Hindlimb muscle (tissue), 1 donor: ENCODE measurements around the gene B3GLCT. TPM values are rescaled to one million over a fixed set of nuclear protein-coding genes. Genes with fewer than 3 reads are reported as not detected.
"Not testable (repeated sequence)": the region's sequence is repeated elsewhere in the genome, so short reads cannot be mapped to it uniquely, and the experiment has no call there.

Experiments used
- DNase-seq: peaks from one replicate; pipeline ENCODE4 v3.0.0-alpha.2; 2013
- polyA plus RNA-seq: library from polyadenylated mRNA; unstranded; fragments of 120-200 nt; gene quantifications from one replicate; pipeline ENCODE4 v1.2.1, GENCODE V29; 2013; ENCODE audit not compliant: insufficient read length

Gene B3GLCT
- 17.4 TPM for polyA plus RNA-seq

- peak; percentile 90 for DNase-seq
Observed at GRCh38 chr13:31199849-31200636, at the start of gene B3GLCT. Gene B3GLCT (plus strand): TSS chr13:31199975. CDS start chr13:31200085, 110 bp downstream.

- DNase-seq = no peak
Observed at GRCh38 chr13:31150315-31150985, 49.3 kb upstream of the B3GLCT start.

GRCh38 chr13:31151837-31152236 lies 47.9 kb upstream of the B3GLCT start:
- DNase-seq = no peak

- DNase-seq = no peak
Observed at GRCh38 chr13:31154939-31155338, 44.8 kb upstream of the B3GLCT start.

- DNase-seq = no peak
Observed at GRCh38 chr13:31159306-31159705, 40.5 kb upstream of the B3GLCT start.

GRCh38 chr13:31160857-31161556 lies 38.8 kb upstream of the B3GLCT start:
- peak; percentile 76 for DNase-seq

GRCh38 chr13:31161557-31162150 lies 38.1 kb upstream of the B3GLCT start, which contains the start of gene HSPH1:
Gene HSPH1 (minus strand): TSS chr13:31161904. CDS start chr13:31161582, 322 bp downstream.
- peak; percentile 99 for DNase-seq

- DNase-seq = peak; percentile 97
Observed at GRCh38 chr13:31162151-31163008, 37.4 kb upstream of the B3GLCT start.

- no peak for DNase-seq
Observed at GRCh38 chr13:31166591-31166990, 33.2 kb upstream of the B3GLCT start.

GRCh38 chr13:31167490-31167889 lies 32.3 kb upstream of the B3GLCT start:
- no peak for DNase-seq

- DNase-seq = no peak
Observed at GRCh38 chr13:31168166-31168565, 31.6 kb upstream of the B3GLCT start.

- no peak for DNase-seq
Observed at GRCh38 chr13:31168736-31169135, 31.0 kb upstream of the B3GLCT start.

- DNase-seq = no peak
Observed at GRCh38 chr13:31172001-31172400, 27.8 kb upstream of the B3GLCT start.

GRCh38 chr13:31172535-31172934 lies 27.2 kb upstream of the B3GLCT start:
- DNase-seq = no peak

- DNase-seq = peak; percentile 24
Observed at GRCh38 chr13:31174018-31174417, 25.8 kb upstream of the B3GLCT start.

- peak; percentile 48 for DNase-seq
Observed at GRCh38 chr13:31175847-31176532, 23.8 kb upstream of the B3GLCT start.

GRCh38 chr13:31177813-31178495 lies 21.8 kb upstream of the B3GLCT start:
- not testable (repeated sequence) for DNase-seq

GRCh38 chr13:31179241-31179640 lies 20.5 kb upstream of the B3GLCT start:
- DNase-seq = no peak

- DNase-seq = no peak
Observed at GRCh38 chr13:31179754-31180153, 20.0 kb upstream of the B3GLCT start.

GRCh38 chr13:31182987-31183386 lies 16.8 kb upstream of the B3GLCT start:
- DNase-seq = no peak

GRCh38 chr13:31184451-31184850 lies 15.3 kb upstream of the B3GLCT start:
- no peak for DNase-seq
